IPS DF 19.7 (cell line): ENCODE data around the gene KLHL17.

Experiments
- DNase-seq: peaks from one replicate; pipeline ENCODE4 v3.0.0-alpha.2; 2013; ENCODE audit warnings: low read depth, low spot score

The KLHL17 gene

GRCh38 chr1:923131-923990 is 37.0 kb upstream of the KLHL17 start, which contains the start of gene SAMD11:
TSS of gene SAMD11 (plus strand) at chr1:923923. CDS start at chr1:924432, 509 bp downstream.
- no peak for DNase-seq

- DNase-seq, result no peak
Measured at GRCh38 chr1:923991-924655, 36.3 kb upstream of the KLHL17 start.

GRCh38 chr1:924656-925560 is 35.5 kb upstream of the KLHL17 start:
- no peak for DNase-seq

DNA sequence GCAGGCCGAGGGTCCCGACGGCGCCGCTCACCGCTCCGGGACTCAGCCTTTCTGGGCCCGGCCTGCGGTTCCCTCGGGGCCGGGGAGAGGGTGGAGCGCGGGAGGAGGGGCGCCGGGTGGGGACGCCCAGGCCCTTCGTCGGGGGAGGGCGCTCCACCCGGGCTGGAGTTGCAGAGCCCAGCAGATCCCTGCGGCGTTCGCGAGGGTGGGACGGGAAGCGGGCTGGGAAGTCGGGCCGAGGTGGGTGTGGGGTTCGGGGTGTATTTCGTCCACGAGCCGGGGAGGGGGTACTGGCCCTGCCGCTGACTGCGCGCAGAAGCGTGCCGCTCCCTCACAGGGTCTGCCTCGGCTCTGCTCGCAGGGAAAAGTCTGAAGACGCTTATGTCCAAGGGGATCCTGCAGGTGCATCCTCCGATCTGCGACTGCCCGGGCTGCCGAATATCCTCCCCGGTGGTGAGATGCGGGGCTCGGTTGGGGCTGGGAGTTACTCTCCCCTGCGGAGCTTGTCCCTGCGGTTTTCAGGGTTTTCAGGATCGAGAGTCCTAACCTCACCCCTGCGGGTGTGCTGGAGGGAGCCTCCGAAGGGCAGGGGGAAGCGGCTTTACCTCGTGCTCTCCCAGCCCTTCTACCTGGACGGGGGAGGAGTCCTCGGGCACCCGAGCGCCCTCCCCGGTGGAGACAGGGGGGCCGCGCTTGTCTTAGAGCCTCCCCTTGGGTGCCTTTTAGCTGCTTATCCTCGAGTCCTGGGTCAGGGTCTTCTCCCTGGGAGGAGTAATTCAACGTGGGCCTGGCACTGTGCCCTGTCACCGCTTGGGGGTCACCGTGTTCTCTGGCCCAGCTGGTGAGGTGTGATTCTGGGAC is 34.6 kb upstream of the KLHL17 start:
- DNase-seq, result no peak

GRCh38 chr1:927234-927633 is 33.1 kb upstream of the KLHL17 start:
- no peak for DNase-seq

GRCh38 chr1:927748-928147 is 32.6 kb upstream of the KLHL17 start:
- DNase-seq, result no peak

- DNase-seq, result no peak
Measured at GRCh38 chr1:928825-929661, 31.3 kb upstream of the KLHL17 start.

- DNase-seq, result no peak
Measured at GRCh38 chr1:929712-930632, 30.4 kb upstream of the KLHL17 start.

GRCh38 chr1:930633-931138 is 29.7 kb upstream of the KLHL17 start:
- no peak for DNase-seq

- no peak for DNase-seq
Measured at GRCh38 chr1:931380-932172, 28.8 kb upstream of the KLHL17 start.

DNA sequence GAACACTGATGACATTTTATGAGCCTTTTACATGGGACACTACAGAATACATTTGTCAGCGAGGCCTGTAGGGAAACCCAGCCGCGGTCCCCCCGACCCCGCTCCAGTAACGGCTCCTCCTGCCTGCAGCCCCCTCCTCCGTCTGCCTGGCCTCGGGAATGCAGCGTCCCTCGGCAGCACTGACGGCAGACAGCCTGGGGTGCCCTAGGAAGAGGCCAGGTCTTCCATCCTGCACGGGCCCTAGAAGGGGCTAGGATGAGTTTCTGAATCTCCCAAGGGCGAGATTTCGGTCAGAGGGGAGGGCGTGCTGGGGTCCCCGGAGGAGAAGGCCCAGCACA is 28.2 kb upstream of the KLHL17 start:
- DNase-seq, result no peak

GRCh38 chr1:932776-933602 is 27.4 kb upstream of the KLHL17 start:
- no peak for DNase-seq

GRCh38 chr1:933603-933940 is 26.8 kb upstream of the KLHL17 start:
- no peak for DNase-seq

DNA sequence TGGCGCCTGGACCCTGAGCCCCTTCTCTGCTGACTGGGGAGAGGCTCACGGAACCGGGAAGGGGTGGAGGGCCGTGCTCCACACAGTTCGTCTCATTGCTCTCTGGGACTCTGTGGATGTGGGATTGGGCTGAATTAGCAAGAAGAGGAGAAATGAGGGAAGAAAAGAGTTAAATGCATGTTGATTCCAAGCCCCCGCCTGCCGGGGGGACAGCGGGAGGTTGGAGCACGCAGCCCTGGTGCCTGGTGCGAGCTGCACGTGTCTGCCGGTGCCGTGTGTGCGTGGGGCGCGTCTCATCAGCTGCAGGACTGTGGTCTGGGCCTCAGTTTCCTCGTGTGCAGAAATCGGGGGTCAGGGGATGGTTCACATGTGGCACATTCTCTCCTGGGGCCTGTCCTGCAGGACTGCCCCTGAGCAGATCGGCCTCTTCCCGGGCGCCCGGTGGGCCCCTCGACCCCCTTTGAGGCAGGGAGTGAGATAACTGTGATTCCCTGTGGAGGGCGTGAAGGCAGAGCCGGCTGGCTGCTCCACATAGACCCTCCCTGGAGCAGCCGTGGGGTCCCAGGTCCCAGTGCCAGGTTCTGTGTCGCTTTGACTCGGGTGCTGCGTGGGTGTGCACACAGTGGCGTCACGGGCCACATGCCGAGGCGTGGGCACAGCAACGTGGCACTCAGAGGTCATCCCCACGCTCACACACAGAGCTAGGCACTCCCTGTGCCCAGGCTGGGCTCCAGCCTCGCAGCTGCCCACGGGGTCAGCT is 25.2 kb upstream of the KLHL17 start:
- no peak for DNase-seq

GRCh38 chr1:935751-936231 is 24.6 kb upstream of the KLHL17 start:
- DNase-seq, result no peak
